Ammon's horn (tissue), 1 donor: ENCODE measurements around the gene NPDC1.
"Not testable (repeated sequence)": the region's sequence is repeated elsewhere in the genome, so short reads cannot be mapped to it uniquely, and the experiment has no call there.

Source experiments
- DNase-seq: peaks from one replicate; pipeline ENCODE4 v3.0.0-alpha.2; 2016; ENCODE audit warnings: low spot score

The NPDC1 gene

GRCh38 chr9:137039611-137040366 lies 6.2 kb downstream of the NPDC1 start:
- DNase-seq, result no peak

- no peak for DNase-seq
Observed at GRCh38 chr9:137038916-137039315, 7.1 kb downstream of the NPDC1 start.

GRCh38 chr9:137037483-137037882 lies 8.5 kb downstream of the NPDC1 start:
- no peak for DNase-seq

- DNase-seq, result no peak
Observed at GRCh38 chr9:137037035-137037434, 8.9 kb downstream of the NPDC1 start.

GRCh38 chr9:137035937-137036336 lies 10.0 kb downstream of the NPDC1 start:
- no peak for DNase-seq

- DNase-seq, result no peak
Observed at GRCh38 chr9:137035507-137035834, 10.5 kb downstream of the NPDC1 start.

GRCh38 chr9:137034709-137035506 lies 11.1 kb downstream of the NPDC1 start:
- DNase-seq, result peak; percentile 97

GRCh38 chr9:137034039-137034708 lies 11.8 kb downstream of the NPDC1 start:
- DNase-seq, result no peak

- DNase-seq, result not testable (repeated sequence)
Observed at GRCh38 chr9:137033481-137033880, 12.5 kb downstream of the NPDC1 start.

- DNase-seq, result no peak
Observed at GRCh38 chr9:137032858-137033257, 13.1 kb downstream of the NPDC1 start.

- DNase-seq, result no peak
Observed at GRCh38 chr9:137031904-137032640, 13.9 kb downstream of the NPDC1 start, which contains the start of gene FUT7. Gene FUT7, minus strand, starts transcription at chr9:137032088. Its CDS starts 97 bp downstream, at chr9:137031991.

GRCh38 chr9:137030538-137031527 lies 15.1 kb downstream of the NPDC1 start:
- DNase-seq, result peak; percentile 35

GRCh38 chr9:137030006-137030405 lies 16.0 kb downstream of the NPDC1 start:
- DNase-seq, result no peak

GRCh38 chr9:137029058-137029936 lies 16.7 kb downstream of the NPDC1 start:
- peak; percentile 86 for DNase-seq

GRCh38 chr9:137028263-137029057 lies 17.5 kb downstream of the NPDC1 start:
- peak; percentile 81 for DNase-seq

GRCh38 chr9:137027369-137028262 lies 18.4 kb downstream of the NPDC1 start, which contains the start of gene ABCA2:
Gene ABCA2, minus strand, starts transcription at chr9:137028237. Its CDS starts 97 bp downstream, at chr9:137028140.
- DNase-seq, result no peak

GRCh38 chr9:137026828-137027227 lies 19.1 kb downstream of the NPDC1 start:
- no peak for DNase-seq

GRCh38 chr9:137026384-137026783 lies 19.6 kb downstream of the NPDC1 start:
- DNase-seq, result no peak
